ENCODE data around the gene ADAMTS2.

GRCh38 chr5:179176166-179176565 is 169.1 kb downstream of the ADAMTS2 start:
- TF ChIP-seq, protein P1, sequence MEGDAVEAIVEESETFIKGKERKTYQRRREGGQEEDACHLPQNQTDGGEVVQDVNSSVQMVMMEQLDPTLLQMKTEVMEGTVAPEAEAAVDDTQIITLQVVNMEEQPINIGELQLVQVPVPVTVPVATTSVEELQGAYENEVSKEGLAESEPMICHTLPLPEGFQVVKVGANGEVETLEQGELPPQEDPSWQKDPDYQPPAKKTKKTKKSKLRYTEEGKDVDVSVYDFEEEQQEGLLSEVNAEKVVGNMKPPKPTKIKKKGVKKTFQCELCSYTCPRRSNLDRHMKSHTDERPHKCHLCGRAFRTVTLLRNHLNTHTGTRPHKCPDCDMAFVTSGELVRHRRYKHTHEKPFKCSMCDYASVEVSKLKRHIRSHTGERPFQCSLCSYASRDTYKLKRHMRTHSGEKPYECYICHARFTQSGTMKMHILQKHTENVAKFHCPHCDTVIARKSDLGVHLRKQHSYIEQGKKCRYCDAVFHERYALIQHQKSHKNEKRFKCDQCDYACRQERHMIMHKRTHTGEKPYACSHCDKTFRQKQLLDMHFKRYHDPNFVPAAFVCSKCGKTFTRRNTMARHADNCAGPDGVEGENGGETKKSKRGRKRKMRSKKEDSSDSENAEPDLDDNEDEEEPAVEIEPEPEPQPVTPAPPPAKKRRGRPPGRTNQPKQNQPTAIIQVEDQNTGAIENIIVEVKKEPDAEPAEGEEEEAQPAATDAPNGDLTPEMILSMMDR (IDR thresholded peaks at IDR 0.05; ENCODE audit: low read length) = no peak
- TF ChIP-seq EZH2 (IDR thresholded peaks at IDR 0.05; ENCODE audit: borderline replicate concordance, low read length) = no peak

All from OCI-LY1 (cell line).